Breast epithelium (tissue), 4 donors: Measurements from ENCODE around the gene TRPT1. TPM values are rescaled to one million over a fixed set of nuclear protein-coding genes. Genes with fewer than 3 reads are reported as not detected.

Experiments
- DNase-seq, 2 donors: peaks; one replicate each; pipeline ENCODE4 v3.0.0-alpha.2; 2019; ENCODE audit warnings: low spot score in 2 of 2
- H3K27ac ChIP-seq, 2 donors: fragments of 200-600 bp; sonication (generic) in 1 of 2; one replicate each; pipeline ENCODE4 v1.5.1; 2016 to 2019; ENCODE audit warnings: mild to moderate bottlenecking in 1 of 2
- H3K27me3 ChIP-seq, 2 donors: fragments of 200-600 bp; sonication (generic) in 1 of 2; one replicate each; pipeline versions ENCODE4 v1.5.1 to v1.6.0; 2017 to 2019; ENCODE audit warnings: control low read depth in 1 of 2, mild to moderate bottlenecking in 1 of 2
- H3K36me3 ChIP-seq: fragments of 200-600 bp; one replicate; pipeline ENCODE4 v1.5.1; 2019
- H3K4me1 ChIP-seq, 2 donors: fragments of 200-600 bp; sonication (generic); one replicate each; pipeline ENCODE4 v1.5.1; 2016 to 2019; ENCODE audit warnings: control low read depth in 1 of 2
- H3K4me3 ChIP-seq, 3 donors: fragments of 200-600 bp; sonication (generic); 1 replicate in 2 of 3; 2 replicates in 1 of 3; pipeline ENCODE4 v1.5.1; 2016 to 2019; ENCODE audit warnings: mild to moderate bottlenecking in 3 of 3, moderate library complexity in 2 of 3
- H3K9me3 ChIP-seq, 2 donors: fragments of 200-600 bp; sonication (generic) in 1 of 2; one replicate each; pipeline ENCODE4 v1.5.1; 2016 to 2019; ENCODE audit warnings: control low read depth in 1 of 2
- CTCF ChIP-seq, 3 donors: fragments of 450-650 bp; IDR thresholded peaks; one replicate each; pipeline ENCODE4 v1.5.1; 2016 to 2017; ENCODE audit warnings: antibody characterized with exemption in 3 of 3, mild to moderate bottlenecking in 3 of 3, moderate library complexity in 3 of 3
- POLR2A ChIP-seq: fragments of 450-650 bp; IDR thresholded peaks from one replicate; pipeline ENCODE4 v1.6.1; 2016; ENCODE audit warnings: antibody characterized with exemption, mild to moderate bottlenecking, moderate library complexity
- POLR2AphosphoS5 ChIP-seq, 3 donors: sonication (generic); formaldehyde crosslinking; IDR thresholded peaks; one replicate each; pipeline ENCODE4 v1.6.1; 2017; ENCODE audit warnings: antibody characterized with exemption in 3 of 3
- intact Hi-C: fragments of 100-400 bp; cut with DNase I; formaldehyde crosslinking; loops from one replicate; pipeline ENCODE4 v1.15.1; 2023; ENCODE audit warnings: low total_unique reads
- total RNA-seq, 3 donors: library from RNA; depleted of rRNA; stranded (reverse); fragments of >200 nt; gene quantifications; one replicate each; pipeline ENCODE4 v1.1.0, GENCODE V29; 2016

Gene TRPT1
- total RNA-seq, 3 donors from 2014 or later: 42.9 to 54.1 (median 51.1) TPM

DNA sequence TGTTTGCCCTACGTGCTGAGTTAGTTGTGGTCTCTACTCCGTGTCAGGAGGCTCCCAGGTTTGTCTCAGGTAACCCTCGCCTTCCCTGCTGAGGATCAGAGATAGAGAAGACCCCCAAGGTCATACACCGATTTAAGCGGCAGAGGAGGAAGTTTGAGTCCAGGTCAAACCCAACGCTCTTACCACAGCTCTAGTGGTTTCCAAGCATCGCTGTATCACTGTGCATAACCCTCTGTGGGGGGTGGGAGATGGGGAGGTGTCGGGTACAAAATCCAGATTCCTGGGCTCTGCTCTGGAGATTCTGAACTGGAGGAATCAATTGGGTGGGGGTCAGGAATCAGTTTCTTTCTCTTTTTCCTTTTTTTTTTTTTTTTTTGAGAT lies 5.0 kb upstream of the TRPT1 start:
- no peak for DNase-seq
- Histone ChIP-seq H3K9me3 (no peaks in the 10 kb centered on the region), H3K4me3 (peak overlapping the region; percentile 65 to 79 (median 77)), H3K36me3 (no peaks in the 10 kb centered on the region), H3K4me1 (peaks cover 12 to 15% of the 10 kb centered on the region in 2 donors), H3K27ac (peak overlapping the region; percentile 94), H3K27me3 (no peaks in the 10 kb centered on the region)
- TF ChIP-seq POLR2A (no peak), POLR2AphosphoS5 (IDR thresholded peaks at IDR 0.05) (no peak), CTCF (IDR thresholded peaks at IDR 0.05) (no peak)
- intact Hi-C loops: no loop called here

DNA sequence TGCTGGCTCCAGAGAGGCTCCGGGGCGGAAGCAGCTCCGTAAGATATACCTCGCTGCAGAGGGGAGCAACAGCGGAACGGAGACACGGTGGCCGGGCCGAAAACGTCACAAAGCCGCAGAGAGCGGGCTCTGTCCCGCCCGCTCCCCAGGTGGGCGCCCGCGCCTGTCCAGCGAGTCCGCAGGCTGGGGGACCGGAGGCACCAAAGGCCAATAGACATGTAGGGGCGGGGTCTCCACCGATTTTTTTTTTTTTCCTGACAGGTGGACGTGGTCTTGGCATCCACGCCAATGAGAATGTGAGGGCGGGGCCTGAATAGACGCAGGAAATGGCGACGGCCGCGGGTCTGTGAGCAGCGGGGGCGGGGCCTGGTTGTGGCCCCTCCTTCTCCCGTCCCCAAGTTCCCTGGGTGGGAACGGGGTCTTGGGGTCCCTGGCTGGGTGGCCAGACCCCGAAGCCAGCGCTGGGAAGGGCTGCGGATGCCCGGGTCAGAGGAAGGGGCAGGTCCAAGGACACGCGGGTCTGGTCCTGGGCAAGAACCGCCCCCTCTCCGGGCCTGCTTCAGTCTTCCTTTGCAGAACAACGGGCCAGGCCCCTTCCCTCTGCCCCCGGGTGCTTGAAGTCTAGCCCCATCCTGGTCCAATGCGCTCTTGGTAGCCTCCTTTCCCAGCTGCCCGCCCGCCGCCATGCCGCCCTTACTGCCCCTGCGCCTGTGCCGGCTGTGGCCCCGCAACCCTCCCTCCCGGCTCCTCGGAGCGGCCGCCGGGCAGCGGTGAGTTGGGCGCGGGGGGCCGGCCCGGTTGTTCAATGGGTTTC lies 4.4 kb upstream of the TRPT1 start, which contains the start of gene DNAJC4:
DNAJC4 (plus strand) TSS at position 378 of the 814 bp plus-strand sequence; CDS start at position 685, 307 bp downstream.
- Histone ChIP-seq H3K27me3 (no peaks in the 10 kb centered on the region), H3K27ac (peak within 1 kb of the TSS; percentile 94), H3K4me1 (peaks cover 9 to 12% of the 10 kb centered on the region in 2 donors), H3K36me3 (no peaks in the 10 kb centered on the region), H3K9me3 (no peaks in the 10 kb centered on the region), H3K4me3 (peak within 1 kb of the TSS; percentile 65 to 79 (median 77))
- intact Hi-C loops: no loop called here
- peak; percentile 90 to 91 for DNase-seq
- TF ChIP-seq CTCF (IDR thresholded peaks at IDR 0.05): no peak
- no peak for TF ChIP-seq POLR2A
- peak in 2 of 3 donors; percentile 10 to 18 for TF ChIP-seq POLR2AphosphoS5 (IDR thresholded peaks at IDR 0.05)

DNA sequence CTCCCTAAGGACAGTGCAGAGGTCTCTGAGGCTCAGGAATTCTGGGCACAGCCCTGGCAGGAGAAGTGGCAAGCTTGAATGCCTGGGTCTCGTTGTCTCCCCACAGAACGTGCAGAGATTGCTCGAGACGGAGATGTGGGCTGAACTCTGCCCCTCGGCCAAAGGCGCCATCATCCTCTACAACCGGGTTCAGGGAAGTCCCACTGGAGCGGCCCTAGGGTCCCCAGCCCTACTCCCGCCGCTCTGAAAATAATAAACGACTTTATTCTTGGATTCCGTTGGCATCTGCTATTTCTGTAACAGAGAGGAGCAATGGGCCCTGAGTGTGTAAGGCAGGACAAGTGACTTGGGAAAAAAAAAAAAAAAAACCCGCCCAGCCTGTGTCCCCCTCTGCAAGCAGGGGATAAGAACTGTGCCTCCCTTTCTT lies 3.8 kb upstream of the TRPT1 start:
- H3K4me3 ChIP-seq: peak overlapping the region; percentile 65 to 79 (median 77)
- no peaks in the 10 kb centered on the region for H3K36me3 ChIP-seq
- DNase-seq: no peak
- TF ChIP-seq CTCF (IDR thresholded peaks at IDR 0.05) (no peak), POLR2AphosphoS5 (IDR thresholded peaks at IDR 0.05) (no peak), POLR2A (no peak)
- H3K9me3 ChIP-seq: no peaks in the 10 kb centered on the region
- no peaks in the 10 kb centered on the region for H3K27me3 ChIP-seq
- intact Hi-C loops: no loop called here
- H3K4me1 ChIP-seq: peaks cover 4 to 12% of the 10 kb centered on the region in 2 donors
- H3K27ac ChIP-seq: peak overlapping the region; percentile 94

- Histone ChIP-seq H3K27me3 (no peaks in the 10 kb centered on the region), H3K4me3 (peak overlapping the region in 2 of 3 donors; percentile 77 to 79), H3K4me1 (peaks cover 4 to 12% of the 10 kb centered on the region in 2 donors), H3K36me3 (no peaks in the 10 kb centered on the region), H3K9me3 (no peaks in the 10 kb centered on the region), H3K27ac (peak overlapping the region; percentile 62 to 94)
- TF ChIP-seq POLR2AphosphoS5 (IDR thresholded peaks at IDR 0.05) (no peak), CTCF (IDR thresholded peaks at IDR 0.05) (no peak), POLR2A (no peak)
- no peak for DNase-seq
- intact Hi-C loops: no loop called here
Observed at GRCh38 chr11:64229090-64229743, 3.2 kb upstream of the TRPT1 start.
